Cerebellar nuclear complex (tissue), 1 donor: Measurements from ENCODE around the gene AOAH.
"Not testable (repeated sequence)": the region's sequence is repeated elsewhere in the genome, so short reads cannot be mapped to it uniquely, and the experiment has no call there.

ENCODE experiments used
- DNase-seq, 2 experiments: peaks; one replicate each; lab custom pipeline; 2025; lab: John Stamatoyannopoulos, UW

AOAH gene

DNA sequence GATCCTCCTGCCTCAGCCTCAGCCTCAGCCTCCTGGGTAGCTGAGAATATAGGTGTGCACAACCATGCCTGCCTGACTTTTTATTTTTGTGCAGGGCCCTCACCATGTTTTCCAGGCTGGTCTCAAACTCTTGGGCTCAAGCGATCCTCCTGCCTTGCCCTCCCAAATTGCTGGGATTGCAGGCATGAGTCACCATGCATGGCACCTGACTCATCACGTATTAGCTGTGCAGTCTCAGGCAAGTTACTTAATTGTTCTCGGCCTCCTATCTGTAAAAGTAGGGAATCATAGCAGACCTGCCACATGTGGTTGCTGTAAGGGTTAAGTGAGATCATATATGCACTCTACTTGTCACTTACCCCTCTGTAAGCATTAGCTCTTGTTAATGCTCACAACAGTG is 217.5 kb downstream of the AOAH start:
- no peak for DNase-seq

DNA sequence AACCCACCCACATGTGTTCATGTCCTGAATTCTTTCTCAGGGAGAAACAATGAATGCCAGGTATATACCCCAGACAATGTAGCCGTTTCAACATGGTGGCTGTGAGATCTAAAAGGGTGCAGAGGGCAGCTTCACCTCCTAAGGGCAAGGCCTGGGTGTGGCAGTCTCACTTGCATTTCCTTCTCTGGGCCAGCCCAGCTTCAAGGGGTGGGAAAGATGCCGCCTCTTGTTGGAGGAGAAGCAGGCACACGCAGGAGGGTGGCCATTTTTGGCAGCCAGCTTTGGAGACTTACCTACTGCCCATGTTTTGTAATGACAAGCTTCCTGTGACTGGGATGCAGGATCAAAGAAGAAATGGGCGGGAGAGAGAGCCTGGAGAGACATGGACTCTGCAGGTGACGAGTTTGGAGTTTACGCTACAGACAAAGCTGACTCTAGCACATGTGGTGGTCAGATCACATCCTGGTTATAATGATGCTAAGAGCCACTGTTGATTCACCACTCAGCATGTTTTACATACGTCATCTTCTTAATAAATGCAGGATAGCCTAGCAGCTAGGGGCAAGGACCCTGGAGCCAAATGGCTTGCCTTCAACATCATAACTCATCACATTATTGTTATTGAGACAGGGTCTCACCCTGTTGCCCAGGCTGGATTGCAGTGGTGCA is 218.0 kb downstream of the AOAH start:
- DNase-seq: no peak

DNA sequence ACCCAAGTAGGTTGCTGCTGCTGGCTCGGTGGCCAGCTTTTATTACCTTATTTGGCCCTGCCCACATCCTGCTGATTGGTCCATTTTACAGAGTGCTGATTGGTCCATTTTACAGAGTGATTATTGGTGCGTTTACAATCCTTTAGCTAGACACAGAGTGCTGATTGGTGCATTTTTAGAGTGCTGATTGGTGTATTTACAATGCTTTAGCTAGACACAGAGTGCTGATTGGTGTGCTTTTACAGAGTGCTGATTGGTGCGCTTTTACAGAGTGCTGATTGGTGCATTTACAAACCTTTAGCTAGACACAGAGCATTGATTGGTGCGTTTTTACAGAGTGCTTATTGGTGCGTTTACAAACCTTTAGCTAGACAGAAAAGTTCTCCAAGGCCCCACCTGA is 219.7 kb downstream of the AOAH start:
- DNase-seq: not testable (repeated sequence)

DNA sequence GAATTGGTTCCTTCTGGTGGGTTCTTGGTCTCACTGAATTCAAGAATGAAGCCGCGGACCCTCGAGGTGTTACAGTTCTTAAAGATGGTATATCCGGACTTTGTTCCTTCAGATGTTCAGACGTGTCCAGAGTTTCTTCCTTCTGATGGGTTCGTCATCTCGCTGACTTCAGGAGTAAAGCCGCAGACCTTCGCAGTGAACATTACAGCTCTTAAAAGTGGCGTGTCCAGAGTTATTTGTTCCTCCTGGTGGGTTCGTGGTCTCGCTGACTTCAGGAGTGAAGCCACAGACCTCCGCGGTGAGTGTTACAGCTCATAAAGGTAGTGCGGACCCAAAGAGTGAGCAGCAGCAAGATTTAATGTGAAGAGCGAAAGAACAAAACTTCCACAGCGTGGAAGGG is 220.1 kb downstream of the AOAH start:
- DNase-seq: not testable (repeated sequence)

DNA sequence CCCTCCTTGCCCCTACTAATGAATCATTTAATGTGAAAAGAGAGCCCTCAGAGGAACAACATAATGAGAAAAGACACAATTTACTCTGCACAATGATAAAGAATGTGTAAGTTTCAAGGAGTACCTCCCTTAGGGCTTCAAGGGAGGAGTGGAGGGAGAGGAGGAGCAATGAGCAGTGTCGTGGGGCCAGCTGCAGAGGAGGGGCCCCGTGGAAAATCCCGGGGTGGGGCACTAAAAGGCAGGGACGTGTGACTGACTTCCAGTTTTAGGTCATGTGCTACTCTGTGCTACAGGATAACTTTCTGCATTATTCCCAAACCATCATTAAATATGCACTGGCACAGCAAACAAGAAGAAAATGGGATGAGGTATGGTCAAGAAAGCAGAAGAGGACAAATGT is 226.5 kb downstream of the AOAH start:
- DNase-seq: no peak

DNA sequence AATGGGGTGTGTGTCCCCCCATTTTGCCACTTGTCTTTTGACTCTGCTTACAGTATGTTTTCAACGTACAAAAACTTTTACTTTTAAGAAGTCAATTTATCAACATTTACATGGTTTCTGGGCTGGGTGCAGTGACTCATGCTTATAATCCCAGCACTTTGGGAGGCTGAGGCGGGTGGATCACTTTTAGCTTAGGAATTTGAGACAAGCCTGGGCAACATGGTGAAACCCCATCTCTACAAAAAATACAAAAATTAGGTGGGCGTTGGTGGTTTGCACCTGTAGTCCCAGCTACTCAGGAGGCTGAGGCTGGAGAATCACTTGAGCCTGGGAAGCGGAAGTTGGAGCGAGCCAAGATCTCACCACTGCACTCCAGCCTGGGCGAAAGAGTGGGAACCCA is 227.1 kb downstream of the AOAH start:
- DNase-seq: not testable (repeated sequence)

DNA sequence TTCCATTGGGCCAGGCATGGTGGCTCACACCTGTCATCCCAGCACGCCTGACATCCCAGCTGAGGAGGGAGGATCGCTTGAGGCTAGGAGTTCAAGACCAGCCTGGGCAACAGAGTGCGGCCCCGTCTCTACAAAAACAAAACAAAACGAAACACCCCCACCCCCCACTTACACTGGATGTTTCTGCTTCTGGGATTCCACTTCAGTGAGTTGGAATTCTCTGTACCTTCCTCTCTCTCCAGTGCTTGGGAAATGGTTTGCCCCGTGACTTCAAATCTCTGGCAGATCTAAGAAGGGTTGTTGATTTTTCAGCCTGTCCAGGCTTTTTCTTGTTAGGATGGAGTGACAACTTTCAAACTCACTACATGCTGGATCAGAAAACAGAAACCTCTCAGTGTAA is 227.7 kb downstream of the AOAH start:
- DNase-seq: no peak

DNA sequence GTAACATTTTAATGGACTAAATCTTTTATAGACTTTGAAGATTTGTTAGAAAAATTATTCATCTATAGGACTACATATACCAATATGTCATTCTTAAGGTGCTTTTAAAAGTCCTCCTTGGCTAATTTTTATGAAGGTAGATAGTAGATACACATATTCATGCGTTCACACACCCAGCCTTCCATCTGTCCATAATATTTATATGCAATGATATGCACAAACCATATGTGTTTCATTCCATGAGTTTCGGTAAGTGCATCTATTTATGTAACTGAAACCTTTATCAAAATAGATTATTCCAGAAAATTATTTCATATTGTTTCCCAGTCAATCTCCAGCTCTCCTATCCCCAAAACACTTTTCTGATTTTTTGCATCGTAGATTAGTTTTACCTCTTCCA is 233.0 kb downstream of the AOAH start:
- DNase-seq: no peak

DNA sequence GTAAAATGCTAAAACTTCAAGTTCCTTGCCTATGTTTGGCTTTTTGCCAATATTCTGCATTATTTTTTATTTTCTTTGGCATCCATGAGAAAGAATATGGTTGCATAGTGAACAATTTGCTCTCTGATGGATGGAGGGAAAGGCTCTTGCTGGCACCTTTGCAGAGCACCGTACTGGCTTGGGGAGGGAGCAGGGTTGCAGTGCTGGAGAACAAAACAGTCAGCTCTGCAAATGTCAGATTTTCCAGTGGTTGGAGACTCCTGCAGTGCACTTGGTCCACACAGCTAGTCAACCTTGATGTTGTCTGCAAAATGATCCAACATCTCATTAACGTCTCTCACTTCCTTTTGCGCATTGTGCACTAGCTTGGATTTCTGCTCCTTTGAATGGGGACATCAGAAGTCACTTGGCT is 233.9 kb downstream of the AOAH start:
- peak in 1 of 2 experiments; percentile 32 for DNase-seq

DNA sequence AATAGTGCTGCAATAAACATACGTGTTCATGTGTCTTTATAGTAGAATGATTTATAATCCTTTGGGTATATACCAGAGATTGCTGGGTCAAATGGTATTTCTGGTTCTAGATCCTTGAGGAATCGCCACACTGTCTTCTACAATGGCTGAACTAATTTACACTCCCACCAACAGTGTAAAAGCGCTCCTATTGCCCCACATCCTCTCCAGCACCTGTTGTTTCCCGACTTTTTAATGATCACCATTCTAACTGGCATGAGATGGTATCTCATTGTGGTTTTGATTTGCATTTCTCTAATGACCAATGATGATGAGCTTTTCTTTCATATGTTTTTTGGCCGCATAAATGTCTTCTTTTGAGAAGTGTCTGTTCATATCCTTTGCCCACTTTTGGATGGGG is 235.6 kb downstream of the AOAH start:
- not testable (repeated sequence) for DNase-seq

DNA sequence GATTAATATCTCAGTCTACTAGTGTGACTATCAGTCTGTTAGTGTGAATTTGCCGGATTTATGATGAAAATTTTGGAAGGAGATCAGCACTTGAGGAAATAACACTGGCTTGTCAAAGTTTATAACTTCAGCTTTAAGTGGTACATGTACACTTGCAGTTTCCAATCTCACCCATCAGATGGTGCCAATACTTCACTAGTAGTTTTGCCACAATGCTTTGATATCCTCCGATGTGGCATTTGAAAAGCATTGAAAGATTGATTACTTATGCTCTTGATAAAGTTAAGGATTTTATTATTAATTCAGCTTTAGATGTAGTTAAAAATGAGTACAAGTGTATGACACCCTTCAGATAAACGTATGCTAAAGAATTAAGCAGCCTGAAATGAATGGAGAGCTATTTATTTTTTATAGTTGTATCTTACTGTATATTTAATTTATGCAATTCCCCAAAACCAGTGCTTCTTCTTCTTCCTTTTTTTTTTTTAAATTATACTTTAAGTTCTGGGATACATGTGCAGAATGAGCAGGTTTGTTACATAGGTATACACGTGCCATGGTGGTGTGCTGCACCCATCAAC is 236.4 kb downstream of the AOAH start:
- DNase-seq: peak in 1 of 2 experiments; percentile 16

DNA sequence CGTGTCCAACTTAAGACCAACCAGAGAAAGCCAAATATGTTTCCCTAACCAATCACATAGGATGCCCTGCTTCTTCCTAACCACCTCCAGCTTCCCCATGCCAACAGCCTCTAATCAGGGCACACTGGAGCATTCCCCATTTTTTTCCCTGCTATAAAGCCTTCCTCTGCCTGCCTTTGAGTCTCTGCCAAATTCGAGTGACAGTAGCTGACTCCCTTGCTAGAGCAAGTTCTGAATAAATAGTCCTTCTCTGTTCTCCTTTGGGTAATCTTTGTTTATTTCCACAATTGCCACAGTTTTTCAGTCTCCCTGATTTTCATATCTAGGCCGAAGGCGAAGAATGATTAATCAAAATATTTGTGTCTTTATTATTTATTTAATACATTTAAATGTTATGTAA is 238.0 kb downstream of the AOAH start:
- no peak for DNase-seq

DNA sequence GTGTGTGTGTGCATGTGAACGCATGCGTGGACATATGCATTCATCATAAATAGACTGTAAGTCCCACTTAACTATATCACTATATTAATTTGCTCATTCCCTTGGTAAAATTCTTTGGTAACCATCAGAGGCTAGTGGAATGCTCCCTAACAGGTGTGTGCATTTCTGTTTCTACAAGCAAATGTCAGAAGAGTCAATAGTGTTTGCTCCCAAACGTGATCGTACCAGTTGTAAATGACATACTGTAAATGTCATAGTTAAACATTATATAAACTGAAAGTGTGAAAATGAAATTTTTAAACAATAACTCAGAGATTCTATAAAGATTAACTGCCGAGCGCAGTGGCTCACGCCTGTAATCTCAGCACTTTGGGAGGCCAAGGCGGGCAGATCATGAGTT is 240.0 kb downstream of the AOAH start:
- no peak for DNase-seq

DNA sequence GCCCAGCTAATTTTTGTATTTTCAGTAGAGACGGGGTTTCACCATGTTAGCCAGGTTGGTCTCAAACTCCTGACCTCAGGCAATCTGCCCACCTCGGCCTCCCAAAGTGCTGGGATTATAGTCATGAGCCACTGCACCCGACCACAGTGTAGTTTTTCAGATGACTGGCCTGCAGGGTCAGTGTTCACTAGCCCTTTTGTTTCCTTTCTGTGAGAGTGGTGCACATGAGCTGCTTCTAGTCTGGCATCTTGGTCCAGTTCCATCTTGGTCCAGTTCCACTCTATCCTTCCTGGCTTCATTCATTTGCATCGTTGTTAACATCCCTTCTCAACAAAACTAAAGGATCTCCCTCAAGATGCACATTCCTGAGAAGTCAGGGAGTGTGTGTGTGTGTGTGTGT is 240.4 kb downstream of the AOAH start:
- not testable (repeated sequence) for DNase-seq

DNA sequence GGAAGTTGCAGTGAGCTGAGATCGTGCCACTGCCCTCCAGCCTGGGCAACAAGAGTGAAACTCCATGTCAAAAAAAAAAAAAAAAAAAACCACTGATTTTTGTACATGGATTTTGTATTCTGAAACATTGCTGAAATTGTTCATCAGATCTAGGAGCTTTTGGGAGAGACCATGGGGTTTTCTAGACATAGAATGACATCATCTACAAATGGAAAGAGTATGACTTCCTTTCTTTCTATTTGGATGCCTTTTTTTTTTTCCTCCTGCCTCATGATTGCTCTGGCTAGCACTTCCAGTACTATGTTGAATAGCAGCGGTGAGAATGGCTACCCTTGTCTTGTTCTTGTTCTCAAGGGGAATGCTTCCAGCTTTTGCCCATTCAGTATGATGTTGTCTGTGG is 245.5 kb downstream of the AOAH start:
- no peak for DNase-seq

DNA sequence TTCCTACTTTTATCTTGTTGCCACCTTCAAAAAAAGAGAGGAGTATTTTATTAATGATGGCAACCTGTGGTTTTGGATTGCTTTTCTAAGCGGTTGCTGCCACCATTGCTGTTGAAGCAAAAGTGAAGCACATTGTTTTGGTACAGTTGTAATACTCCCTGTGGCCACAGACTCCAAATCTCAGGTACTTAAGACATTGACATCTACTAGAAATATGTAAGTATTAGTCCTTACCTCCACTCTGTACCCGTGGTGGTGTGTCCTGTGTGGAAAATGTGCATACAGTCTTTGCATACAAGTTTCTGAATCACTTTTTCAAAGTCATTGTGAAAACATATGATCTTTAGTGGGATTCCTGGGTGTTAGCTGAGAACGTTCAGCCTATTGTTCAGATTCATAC is 248.9 kb downstream of the AOAH start:
- no peak for DNase-seq

DNA sequence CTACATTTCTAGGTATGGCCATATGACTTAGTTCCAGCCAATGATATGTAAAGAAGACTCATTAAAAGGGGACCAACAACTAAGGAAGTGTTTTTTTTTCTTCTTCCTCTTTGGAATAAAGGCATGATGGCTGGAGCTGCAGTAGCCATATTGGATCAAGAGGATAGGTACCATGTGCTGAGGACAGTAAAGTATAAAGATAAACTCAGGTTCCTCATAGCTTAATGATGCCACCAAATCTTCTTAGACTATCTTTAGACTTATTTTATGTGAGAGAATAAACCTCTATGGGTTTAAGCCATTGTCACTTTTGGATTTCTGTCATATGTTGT is 249.3 kb downstream of the AOAH start:
- no peak for DNase-seq

DNA sequence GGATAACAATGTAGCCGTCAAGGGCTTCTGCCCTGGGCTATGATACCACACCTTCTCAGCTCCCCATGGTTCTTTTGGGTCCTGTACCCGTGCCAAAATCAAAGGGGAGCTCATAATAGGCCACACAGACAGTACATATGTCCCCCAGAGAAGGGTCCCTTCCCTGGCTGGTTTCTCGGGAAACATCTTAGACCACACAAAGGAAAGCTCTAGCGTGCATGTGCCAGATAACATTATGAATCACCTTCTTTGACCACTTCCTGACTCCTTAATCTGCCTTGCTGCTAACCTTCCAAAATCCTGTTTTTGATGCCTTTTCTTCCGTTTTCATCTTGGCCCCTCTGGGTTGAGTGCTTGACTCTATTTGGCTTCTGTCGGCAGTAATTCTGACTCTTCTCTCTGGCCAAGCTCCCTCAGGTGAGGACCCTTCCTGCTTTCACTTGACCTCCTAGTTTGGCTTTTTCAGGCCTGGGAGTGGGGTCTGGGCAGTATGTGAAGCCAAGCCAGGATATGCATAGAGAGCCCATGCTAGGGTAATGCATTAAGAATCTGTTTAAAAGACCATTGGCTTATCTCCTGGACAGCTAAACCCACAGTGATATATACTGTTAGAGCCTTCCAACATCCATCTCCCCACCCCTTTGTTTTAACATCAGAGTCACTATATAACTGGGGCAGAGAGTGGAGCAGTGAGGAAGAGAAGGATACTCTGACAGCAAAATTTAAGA is 249.8 kb downstream of the AOAH start:
- DNase-seq: no peak

DNA sequence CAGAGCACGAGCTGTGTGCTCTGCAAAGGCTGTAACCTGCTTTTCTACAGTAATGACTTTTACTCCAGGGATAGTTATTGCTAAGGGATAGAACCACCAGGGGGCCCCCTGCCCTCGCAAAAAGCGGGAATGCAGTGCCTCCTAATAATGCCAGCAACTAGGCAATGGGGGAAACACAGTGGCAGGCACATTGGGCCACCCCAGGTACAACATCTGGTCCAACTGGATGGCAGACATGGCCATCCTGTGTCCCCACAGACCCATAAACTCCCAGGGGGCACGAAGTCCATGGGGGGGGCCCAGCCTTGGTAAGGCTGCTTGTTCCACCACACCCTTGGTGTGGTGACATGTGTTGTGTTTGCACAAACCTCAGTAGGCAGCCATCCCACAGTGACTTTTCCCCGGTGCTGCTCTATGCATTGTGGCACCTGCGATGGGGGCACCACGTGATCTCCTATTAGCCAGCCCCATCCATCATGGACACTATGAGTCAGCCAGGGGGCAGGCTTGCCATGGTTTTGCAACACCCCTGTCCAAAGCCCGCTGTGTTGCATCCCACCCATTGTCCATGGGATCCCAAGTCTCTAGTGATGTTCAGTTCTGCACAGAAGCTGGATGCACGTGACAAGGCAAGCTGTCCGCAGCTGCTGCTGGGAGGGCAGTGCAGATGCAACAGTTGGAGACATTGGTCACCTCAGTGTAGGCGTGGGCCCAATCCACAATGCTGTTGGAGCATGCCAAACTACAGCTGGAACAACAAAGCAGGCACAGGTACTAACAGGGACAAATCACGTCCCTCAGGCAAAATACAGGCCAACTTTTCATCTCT is 250.6 kb downstream of the AOAH start:
- no peak for DNase-seq

DNA sequence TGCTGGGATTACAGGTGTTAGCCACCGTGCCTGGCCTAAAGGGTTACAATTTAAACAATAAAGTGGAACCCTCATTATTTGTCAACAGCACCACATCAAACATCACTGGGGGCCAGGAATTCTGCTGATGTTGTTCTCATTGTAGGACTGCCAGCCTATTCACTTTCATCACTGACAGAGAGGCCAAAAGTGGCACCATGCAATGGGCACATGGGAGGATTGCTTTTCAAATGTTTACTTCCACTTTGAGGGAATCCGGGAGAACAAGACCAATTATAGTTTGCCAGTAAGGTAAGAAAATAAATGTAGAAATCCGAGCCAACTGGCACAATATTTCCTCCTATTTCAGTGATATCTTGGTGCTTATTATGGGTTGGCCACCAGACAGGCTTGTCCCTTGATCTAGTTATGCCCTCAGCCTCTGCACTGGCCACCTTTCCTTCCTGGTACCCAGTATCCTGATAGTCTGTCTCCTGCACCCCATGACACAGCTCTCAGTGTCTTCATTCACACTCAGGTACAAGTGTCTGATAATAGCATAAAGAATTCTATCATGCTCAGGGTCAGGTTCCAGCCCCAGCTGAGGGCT is 252.1 kb downstream of the AOAH start:
- DNase-seq: no peak

DNA sequence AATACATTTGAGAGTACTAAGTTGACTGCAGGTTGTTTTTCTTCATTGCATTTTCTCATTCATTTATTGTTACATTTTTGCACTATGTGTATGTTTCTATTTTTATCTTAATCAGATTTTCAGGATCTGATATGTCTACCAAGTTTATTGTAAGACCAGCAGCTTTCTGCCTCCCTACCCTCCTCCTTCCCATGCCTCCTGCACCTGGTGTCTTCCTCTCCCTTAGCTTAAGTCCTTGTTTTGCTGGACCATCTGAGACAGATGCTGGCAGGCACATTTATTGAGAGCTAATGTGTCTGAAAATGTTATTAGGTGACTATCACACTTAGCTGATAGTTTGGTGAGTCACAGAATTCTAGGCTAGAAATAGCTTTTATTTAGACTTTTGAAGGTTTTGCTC is 255.1 kb downstream of the AOAH start:
- no peak for DNase-seq

DNA sequence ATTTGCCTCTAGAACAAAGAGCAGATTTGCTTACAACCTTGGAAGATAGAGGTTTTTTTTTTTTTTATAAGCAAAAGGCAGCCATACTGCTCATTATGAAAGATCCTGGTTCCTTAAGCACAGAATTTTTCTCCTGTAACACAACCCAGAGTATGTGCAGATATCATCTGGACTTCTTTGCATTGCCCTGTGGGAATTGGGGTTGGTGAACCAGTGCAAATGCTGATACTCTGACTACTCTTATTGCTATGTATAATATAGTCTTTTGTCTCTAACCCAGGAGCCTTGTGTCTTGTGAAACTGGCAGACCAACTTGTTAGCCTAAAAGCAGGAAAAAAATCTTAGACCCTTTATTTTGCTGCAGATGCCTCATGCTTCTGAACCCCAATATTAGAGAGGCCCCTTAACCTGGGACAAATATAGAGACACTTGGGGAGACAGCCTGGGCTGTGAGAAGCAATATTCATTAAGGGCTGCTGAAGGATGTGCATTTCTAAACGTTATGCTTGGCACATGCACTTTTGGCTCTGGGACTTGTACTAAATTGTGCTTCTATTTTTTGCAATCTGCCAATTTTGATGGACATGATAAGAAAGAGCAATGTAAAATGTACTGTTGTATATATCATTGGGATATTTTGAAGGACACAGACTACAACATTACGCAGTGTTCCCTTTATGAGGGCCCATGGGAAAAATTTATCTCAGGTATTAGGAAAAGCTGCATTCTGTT is 255.8 kb downstream of the AOAH start:
- DNase-seq: no peak
